ENCODE data around the gene PLD4.

GRCh38 chr14:104964546-104964945 is 39.9 kb downstream of the PLD4 start:
- TF ChIP-seq POLR2A (IDR thresholded peaks at IDR 0.05), result no peak
- TF ChIP-seq, protein P1, sequence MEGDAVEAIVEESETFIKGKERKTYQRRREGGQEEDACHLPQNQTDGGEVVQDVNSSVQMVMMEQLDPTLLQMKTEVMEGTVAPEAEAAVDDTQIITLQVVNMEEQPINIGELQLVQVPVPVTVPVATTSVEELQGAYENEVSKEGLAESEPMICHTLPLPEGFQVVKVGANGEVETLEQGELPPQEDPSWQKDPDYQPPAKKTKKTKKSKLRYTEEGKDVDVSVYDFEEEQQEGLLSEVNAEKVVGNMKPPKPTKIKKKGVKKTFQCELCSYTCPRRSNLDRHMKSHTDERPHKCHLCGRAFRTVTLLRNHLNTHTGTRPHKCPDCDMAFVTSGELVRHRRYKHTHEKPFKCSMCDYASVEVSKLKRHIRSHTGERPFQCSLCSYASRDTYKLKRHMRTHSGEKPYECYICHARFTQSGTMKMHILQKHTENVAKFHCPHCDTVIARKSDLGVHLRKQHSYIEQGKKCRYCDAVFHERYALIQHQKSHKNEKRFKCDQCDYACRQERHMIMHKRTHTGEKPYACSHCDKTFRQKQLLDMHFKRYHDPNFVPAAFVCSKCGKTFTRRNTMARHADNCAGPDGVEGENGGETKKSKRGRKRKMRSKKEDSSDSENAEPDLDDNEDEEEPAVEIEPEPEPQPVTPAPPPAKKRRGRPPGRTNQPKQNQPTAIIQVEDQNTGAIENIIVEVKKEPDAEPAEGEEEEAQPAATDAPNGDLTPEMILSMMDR (IDR thresholded peaks at IDR 0.05), result no peak
- TF ChIP-seq EP300 (IDR thresholded peaks at IDR 0.05), result no peak
